GM18951 (cell line): ENCODE measurements around the gene BRI3.

ENCODE experiments used
- POLR2A ChIP-seq: IDR thresholded peaks from 4 replicates; pipeline ENCODE4 v1.6.1; 2011; ENCODE audit warnings: mild to moderate bottlenecking; ENCODE audit not compliant: insufficient read length, insufficient read depth; ENCODE audit errors: extremely low read depth
- in situ Hi-C: fragments of 300-500 bp; cut with MboI; formaldehyde crosslinking; loops from one replicate; pipeline ENCODE4 v1.12.0; 2022; ENCODE audit warnings: low sequenced_read_pairs, mixed read lengths, inconsistent platforms; ENCODE audit not compliant: unreplicated experiment

The BRI3 gene, protein sequence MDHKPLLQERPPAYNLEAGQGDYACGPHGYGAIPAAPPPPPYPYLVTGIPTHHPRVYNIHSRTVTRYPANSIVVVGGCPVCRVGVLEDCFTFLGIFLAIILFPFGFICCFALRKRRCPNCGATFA

GRCh38 chr7:98280791-98281756 is at the start of gene BRI3:
TSS of gene BRI3 (plus strand) at chr7:98281686. CDS start at chr7:98281796, 110 bp downstream.
- in situ Hi-C loops = no loop called here
- TF ChIP-seq POLR2A = peak; percentile 64

DNA sequence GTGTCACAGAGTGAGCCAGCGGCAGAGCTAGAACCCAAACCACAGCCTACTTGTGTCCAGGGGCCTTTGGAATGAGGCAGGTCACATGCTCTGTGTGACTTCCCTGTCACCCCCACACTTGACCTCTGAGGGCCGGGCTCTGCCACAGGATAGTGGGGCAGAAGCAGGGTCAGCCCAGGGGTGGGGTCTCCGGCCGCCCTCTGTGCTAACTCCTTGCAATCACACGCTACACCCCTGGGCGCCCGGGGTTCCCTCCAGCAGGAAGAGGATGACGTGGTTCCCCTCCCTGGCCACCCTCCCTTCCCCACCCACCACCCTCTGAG is 49.3 kb upstream of the BRI3 start:
- in situ Hi-C loops = no loop called here
- TF ChIP-seq POLR2A = no peak

GRCh38 chr7:98232799-98233198 is 48.7 kb upstream of the BRI3 start:
- TF ChIP-seq POLR2A = no peak
- in situ Hi-C loops = no loop called here

DNA sequence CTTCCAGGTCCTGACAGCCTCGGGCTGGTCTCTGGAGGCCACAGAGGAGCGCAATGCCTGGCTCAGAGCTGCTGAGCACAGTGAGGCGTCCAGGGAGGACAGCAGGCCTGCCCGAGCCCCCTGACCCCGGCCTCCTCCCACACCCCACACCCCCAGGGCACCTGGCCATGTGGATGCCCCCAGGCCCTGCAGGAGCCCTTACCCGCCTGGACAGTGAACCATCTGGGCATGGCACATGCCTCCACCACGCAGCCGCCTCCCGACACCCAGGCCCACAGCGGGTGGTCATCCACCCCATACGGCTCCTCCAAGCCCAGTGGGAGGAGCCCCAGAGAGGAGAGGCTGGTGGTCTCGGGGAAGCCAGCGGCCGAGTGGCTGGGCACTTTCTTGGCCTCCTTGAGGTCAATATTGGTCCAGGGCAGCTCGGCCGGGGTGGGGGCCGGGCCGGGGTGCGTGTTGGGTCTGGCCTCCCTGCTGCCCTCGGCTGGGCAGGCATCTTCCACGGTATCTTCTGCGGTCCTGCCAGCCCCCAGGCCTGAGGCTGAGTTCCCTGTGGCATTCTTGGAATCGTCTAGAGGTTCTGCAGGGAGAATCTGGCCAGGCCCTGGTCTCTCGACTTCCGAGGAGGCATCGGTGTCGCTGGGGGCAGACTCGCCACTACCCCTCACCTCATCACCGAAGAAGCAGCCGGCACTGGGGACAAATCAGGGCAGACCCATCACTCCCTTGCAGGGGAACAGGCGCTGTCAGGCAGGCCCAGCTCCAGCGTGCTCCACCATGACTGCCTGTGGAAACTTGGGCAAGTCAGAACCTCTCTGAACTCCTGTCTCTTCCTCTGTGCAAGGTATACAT is 48.0 kb upstream of the BRI3 start:
- TF ChIP-seq POLR2A = no peak
- in situ Hi-C loops = no loop called here

- in situ Hi-C loops = no loop called here
- TF ChIP-seq POLR2A = no peak
These were observed 46.9 kb upstream of the BRI3 start for GRCh38 chr7:98234429-98235147.

GRCh38 chr7:98235901-98236300 is 45.6 kb upstream of the BRI3 start:
- in situ Hi-C loops = no loop called here
- no peak for TF ChIP-seq POLR2A

DNA sequence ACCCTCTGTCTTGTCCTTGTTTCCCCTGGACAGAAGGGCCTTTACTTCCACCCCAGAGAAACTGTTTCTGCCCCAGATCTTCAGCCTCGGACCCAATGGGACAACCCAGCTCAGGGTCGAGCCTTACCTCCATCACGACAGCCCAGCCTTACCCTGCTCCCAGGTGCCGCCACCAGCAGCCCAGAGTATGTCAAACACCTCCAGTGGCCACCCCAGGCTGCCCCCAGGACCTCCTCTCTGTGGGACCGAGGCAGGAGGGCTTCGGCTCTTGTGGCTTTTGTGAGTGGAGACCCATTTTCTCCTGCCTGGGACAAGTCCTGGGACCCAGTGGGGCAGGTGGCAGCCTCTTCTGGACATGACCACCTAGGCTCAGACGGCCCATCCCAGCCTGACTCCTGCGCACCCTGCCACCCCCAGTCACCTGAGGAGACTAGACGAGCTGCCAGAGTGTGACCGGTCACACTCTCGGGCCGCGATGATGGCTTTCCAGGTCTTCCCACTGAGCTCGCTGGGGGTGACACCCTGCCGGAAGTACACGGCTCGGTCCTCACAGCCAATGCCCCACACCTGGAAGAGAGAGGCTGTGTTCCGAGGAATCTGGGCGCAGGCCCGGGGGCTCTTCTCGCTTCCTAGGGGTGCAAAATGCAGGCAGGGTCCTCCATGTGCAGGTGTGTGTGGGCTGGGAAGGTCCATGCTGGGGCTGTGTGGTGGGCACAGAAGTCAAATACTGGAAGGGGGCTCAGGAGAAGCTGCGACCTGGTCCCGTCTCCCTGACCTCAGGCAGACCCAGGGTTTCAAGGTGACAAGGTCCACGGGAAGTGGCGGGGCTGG is 44.9 kb upstream of the BRI3 start:
- no peak for TF ChIP-seq POLR2A
- in situ Hi-C loops = no loop called here

DNA sequence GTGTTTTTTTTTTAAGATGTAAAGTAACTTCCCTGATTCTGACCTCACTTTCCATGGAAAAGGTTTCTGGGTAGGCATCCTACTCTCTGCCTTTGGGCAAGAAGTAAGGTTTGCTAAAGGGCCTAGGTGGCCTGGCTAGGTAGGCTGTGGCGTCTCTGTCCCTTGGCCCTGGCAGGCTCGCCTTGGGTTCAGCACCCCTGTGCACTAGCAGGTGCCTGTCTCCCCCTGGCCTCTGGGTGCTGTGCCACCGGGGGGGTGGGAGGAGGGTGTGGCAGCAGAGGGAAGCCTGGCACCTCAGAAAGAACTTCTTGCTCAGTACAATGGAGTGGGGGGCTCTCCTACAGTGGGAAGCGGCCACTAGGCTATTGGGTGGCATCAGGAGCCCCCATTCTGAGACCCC is 43.4 kb upstream of the BRI3 start:
- in situ Hi-C loops = no loop called here
- no peak for TF ChIP-seq POLR2A

- in situ Hi-C loops = no loop called here
- TF ChIP-seq POLR2A = no peak
These were observed 42.5 kb upstream of the BRI3 start for GRCh38 chr7:98238976-98239375.

- in situ Hi-C loops = no loop called here
- TF ChIP-seq POLR2A = no peak
These were observed 40.4 kb upstream of the BRI3 start for GRCh38 chr7:98240961-98241673.

GRCh38 chr7:98241674-98242241 is 39.7 kb upstream of the BRI3 start:
- in situ Hi-C loops = no loop called here
- TF ChIP-seq POLR2A = no peak
